Activated CD8-positive, alpha-beta T cell treated with anti-CD3 and anti-CD28 coated beads for 36 hours (primary cell): ENCODE data around the gene ADAM33. TPM values are rescaled to one million over a fixed set of nuclear protein-coding genes. Genes with fewer than 3 reads are reported as not detected.

Source experiments
- ATAC-seq: fragments of 200-7000 bp; cut with Tn5 transposase; one replicate; pipeline ENCODE4 v1.10.0; 2021; ENCODE audit warnings: mild to moderate bottlenecking, moderate library complexity
- CTCF ChIA-PET: fragments of 350-600 bp; sonication (Branson Sonifier 250); formaldehyde crosslinking; loops from one replicate; lab custom pipeline; 2021; ENCODE audit warnings: antibody characterized with exemption; lab: Charles Lee
- POLR2A ChIA-PET: fragments of 350-600 bp; sonication (Branson Sonifier 250); formaldehyde crosslinking; loops from one replicate; lab custom pipeline; 2021; ENCODE audit warnings: antibody characterized with exemption; lab: Charles Lee
- DNase-seq: peaks from one replicate; pipeline ENCODE4 v3.0.0-alpha.2; 2020
- H3K27ac Mint-ChIP-seq: one replicate; pipeline ENCODE4 v1.8.0; 2021; ENCODE audit warnings: mild to moderate bottlenecking, mixed read lengths
- H3K27me3 Mint-ChIP-seq: one replicate; pipeline ENCODE4 v1.8.0; 2021; ENCODE audit warnings: mixed read lengths
- H3K36me3 Mint-ChIP-seq: one replicate; pipeline ENCODE4 v1.8.0; 2021; ENCODE audit warnings: low read depth, mixed read lengths
- H3K4me1 Mint-ChIP-seq: one replicate; pipeline ENCODE4 v1.8.0; 2021; ENCODE audit warnings: low read depth, mixed read lengths
- H3K4me3 Mint-ChIP-seq: one replicate; pipeline ENCODE4 v1.8.0; 2021; ENCODE audit warnings: mild to moderate bottlenecking, moderate library complexity, mixed read lengths
- H3K9me3 Mint-ChIP-seq: one replicate; pipeline ENCODE4 v1.8.0; 2021; ENCODE audit warnings: mixed read lengths
- CTCF ChIP-seq: fragments of 200-600 bp; IDR thresholded peaks from one replicate; pipeline ENCODE4 v1.8.0; 2022; ENCODE audit warnings: antibody characterized with exemption, mild to moderate bottlenecking
- intact Hi-C: fragments of 100-400 bp; cut with micrococcal nuclease; formaldehyde crosslinking; loops from one replicate; pipeline ENCODE4 v1.10.0; 2022
- total RNA-seq, 2 experiments: library from RNA; stranded (reverse); gene quantifications; one replicate each; pipeline ENCODE4 v1.2.3, GENCODE V29; 2021

ADAM33 gene, protein sequence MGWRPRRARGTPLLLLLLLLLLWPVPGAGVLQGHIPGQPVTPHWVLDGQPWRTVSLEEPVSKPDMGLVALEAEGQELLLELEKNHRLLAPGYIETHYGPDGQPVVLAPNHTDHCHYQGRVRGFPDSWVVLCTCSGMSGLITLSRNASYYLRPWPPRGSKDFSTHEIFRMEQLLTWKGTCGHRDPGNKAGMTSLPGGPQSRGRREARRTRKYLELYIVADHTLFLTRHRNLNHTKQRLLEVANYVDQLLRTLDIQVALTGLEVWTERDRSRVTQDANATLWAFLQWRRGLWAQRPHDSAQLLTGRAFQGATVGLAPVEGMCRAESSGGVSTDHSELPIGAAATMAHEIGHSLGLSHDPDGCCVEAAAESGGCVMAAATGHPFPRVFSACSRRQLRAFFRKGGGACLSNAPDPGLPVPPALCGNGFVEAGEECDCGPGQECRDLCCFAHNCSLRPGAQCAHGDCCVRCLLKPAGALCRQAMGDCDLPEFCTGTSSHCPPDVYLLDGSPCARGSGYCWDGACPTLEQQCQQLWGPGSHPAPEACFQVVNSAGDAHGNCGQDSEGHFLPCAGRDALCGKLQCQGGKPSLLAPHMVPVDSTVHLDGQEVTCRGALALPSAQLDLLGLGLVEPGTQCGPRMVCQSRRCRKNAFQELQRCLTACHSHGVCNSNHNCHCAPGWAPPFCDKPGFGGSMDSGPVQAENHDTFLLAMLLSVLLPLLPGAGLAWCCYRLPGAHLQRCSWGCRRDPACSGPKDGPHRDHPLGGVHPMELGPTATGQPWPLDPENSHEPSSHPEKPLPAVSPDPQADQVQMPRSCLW
- not detected for total RNA-seq

DNA sequence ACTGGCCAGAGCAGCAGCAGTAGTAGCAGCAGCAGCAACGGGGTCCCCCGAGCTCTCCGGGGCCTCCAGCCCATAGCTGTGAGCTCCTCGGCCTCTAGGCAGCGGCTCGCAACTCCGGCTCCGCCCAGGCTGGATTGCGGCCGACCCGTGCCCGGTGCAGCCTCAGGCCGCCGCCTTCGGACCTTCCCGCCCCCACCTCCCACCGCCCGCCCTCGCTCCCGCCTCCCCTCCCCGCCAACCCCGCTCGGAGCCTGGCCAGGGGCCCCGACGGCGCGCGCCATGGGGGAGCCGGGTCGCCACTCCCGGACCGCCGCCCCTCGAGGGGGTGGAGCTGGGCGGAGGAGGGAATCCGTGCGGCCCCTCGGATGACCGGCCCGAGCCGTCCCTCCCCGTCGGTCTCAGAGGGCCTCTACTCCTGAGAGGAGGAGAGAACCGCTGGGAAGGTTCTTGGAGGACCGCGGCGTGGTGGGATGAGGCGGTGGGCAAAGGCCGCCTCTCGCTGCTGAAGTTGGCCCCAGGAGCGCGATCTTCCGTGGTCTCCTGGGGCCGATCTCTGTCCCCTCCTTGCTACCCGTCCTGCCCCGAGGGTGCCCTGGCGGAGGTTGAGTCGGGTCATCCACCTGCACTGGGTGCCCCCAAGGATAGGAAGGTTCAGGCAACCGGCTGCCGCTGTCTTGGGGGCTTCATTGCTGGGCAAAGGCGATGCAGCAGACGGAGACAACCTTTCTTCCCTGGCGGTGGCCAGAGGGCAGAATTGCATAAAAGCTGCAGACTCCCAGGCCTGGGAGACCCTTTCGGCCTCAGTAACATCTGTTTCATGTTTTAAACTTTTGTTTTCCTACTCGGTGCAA lies at the start of gene ADAM33:
Gene ADAM33, minus strand, starts transcription at position 80 of the 851 bp plus-strand sequence. Its CDS starts 6 bp downstream, at position 74.
- no peak within 1 kb of the TSS for H3K27ac Mint-ChIP-seq
- peaks cover 33% of the 10 kb centered on the region for H3K27me3 Mint-ChIP-seq
- no peak for TF ChIP-seq CTCF
- no peaks in the 10 kb centered on the region for H3K36me3 Mint-ChIP-seq
- ChIA-PET POLR2A (no interaction called here), CTCF (interaction anchor here (0.9 to 1.0 kb wide), 2 partner anchors 29 to 119 kb away, joined by 3 to 4 read pairs; no protein-coding TSS in a partner anchor)
- no peaks in the 10 kb centered on the region for H3K9me3 Mint-ChIP-seq
- H3K4me3 Mint-ChIP-seq = no peak within 1 kb of the TSS
- no peaks in the 10 kb centered on the region for H3K4me1 Mint-ChIP-seq
- DNase-seq (no peak), ATAC-seq (no peak)
- intact Hi-C loops = no loop called here

DNA sequence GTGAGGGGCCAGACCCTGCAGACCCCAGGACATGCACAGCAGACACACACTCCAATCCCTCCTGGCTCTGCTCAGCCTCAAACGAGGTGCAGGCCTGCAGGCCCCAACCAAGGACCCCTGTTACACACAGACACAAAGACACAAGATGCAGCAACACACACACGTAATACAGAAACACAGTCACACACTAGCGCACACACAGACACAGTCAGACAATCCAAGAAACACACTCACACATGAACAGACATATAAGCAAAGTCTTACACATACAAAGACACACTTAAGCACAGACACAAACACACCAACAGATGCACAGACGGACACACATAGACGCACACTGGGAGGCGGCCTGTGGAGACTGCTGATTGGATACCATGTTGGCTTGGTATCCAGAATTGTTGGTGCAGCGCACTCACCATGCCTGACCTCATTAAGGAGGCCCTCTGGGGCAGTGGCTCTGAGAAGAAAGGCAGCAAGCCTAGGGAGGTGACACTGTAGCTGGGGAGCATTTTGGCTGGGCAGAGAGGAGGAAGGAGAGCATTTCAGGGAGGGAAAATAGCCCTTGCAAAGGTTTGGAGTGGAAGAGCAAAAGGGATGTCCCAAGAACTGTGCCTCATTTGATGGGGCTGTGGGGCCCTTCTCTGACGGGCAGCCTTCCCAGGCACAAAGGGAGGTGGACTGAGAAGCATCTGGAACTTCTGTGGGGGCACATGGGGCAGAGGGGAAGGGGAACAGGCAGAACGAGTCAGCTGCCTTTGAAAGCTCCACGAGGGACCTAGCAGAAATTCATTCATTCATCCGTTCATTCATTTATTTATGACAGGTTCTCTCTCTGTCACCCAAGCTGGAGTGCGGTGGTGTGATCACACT lies 49.2 kb upstream of the ADAM33 start:
- ChIA-PET POLR2A (interaction anchor here (0.6 kb wide), 1 partner anchor 200 kb away, joined by 3 read pairs; no protein-coding TSS in a partner anchor), CTCF (interaction anchor here (1.1 to 1.3 kb wide), 2 partner anchors 17 to 20 kb away, joined by 3 to 6 read pairs; no protein-coding TSS in a partner anchor)
- H3K27me3 Mint-ChIP-seq = peaks cover 40% of the 10 kb centered on the region
- H3K4me1 Mint-ChIP-seq = no peaks in the 10 kb centered on the region
- no peak for TF ChIP-seq CTCF
- H3K4me3 Mint-ChIP-seq = no peak overlapping the region
- H3K27ac Mint-ChIP-seq = no peak overlapping the region
- intact Hi-C loops = no loop called here
- ATAC-seq (no peak), DNase-seq (no peak)
- no peaks in the 10 kb centered on the region for H3K36me3 Mint-ChIP-seq
- H3K9me3 Mint-ChIP-seq = no peaks in the 10 kb centered on the region

GRCh38 chr20:3729811-3730540 lies 48.2 kb upstream of the ADAM33 start:
- Mint-ChIP-seq H3K36me3 (no peaks in the 10 kb centered on the region), H3K9me3 (no peaks in the 10 kb centered on the region), H3K4me1 (no peaks in the 10 kb centered on the region), H3K4me3 (no peak overlapping the region), H3K27ac (no peak overlapping the region), H3K27me3 (peaks cover 43% of the 10 kb centered on the region)
- TF ChIP-seq CTCF = no peak
- DNase-seq (no peak), ATAC-seq (no peak)
- intact Hi-C loops = no loop called here
- POLR2A ChIA-PET = no interaction called here
- CTCF ChIA-PET = no interaction called here

GRCh38 chr20:3729378-3729777 lies 47.6 kb upstream of the ADAM33 start:
- intact Hi-C loops = no loop called here
- TF ChIP-seq CTCF = no peak
- Mint-ChIP-seq H3K9me3 (no peaks in the 10 kb centered on the region), H3K27ac (no peak overlapping the region), H3K4me3 (no peak overlapping the region), H3K27me3 (peaks cover 43% of the 10 kb centered on the region), H3K36me3 (no peaks in the 10 kb centered on the region), H3K4me1 (no peaks in the 10 kb centered on the region)
- ATAC-seq (no peak), DNase-seq (no peak)
- POLR2A ChIA-PET = no interaction called here
- CTCF ChIA-PET = interaction anchor here (0.6 to 1.9 kb wide), 2 partner anchors 19 to 20 kb away, joined by 3 to 13 read pairs; no protein-coding TSS in a partner anchor
